Gastrocnemius medialis (tissue), 4 donors: ENCODE results near the gene GNB1L.

Experiments used
- POLR2A ChIP-seq, 2 donors: fragments of 450-650 bp; IDR thresholded peaks; one replicate each; pipeline ENCODE4 v1.6.1; 2017; ENCODE audit warnings: antibody characterized with exemption in 2 of 2, mild to moderate bottlenecking in 2 of 2, moderate library complexity in 2 of 2
- TF ChIP-seq, protein P1 (sequence below), 5 experiments: fragments of 450-650 bp in 3 of 5; fragments of 200-600 bp in 2 of 5; sonication (generic) in 2 of 5; IDR thresholded peaks in 4 of 5; conservative IDR thresholded peaks in 1 of 5; 1 replicate in 4 of 5; 2 replicates in 1 of 5; pipeline ENCODE4 v1.5.1; 2016 to 2019; ENCODE audit warnings: antibody characterized with exemption in 5 of 5, mild to moderate bottlenecking in 3 of 5, moderate library complexity in 3 of 5

DNA sequence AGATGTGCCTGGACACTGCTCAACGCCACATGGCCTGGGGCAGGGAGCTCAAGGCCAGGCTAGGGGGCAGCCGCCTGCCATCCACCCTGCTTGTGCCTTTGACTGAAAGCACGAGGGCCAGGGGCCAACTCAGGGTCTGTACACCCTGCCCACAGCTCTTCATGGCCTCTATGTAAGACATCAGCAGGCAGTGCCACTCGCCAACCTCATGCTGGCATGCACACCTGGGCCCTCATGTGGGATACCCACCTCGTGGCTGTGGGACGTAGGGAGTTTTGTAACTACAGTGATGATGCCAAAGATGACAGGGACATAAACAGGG lies 68.4 kb downstream of the GNB1L start:
- TF ChIP-seq, protein P1, sequence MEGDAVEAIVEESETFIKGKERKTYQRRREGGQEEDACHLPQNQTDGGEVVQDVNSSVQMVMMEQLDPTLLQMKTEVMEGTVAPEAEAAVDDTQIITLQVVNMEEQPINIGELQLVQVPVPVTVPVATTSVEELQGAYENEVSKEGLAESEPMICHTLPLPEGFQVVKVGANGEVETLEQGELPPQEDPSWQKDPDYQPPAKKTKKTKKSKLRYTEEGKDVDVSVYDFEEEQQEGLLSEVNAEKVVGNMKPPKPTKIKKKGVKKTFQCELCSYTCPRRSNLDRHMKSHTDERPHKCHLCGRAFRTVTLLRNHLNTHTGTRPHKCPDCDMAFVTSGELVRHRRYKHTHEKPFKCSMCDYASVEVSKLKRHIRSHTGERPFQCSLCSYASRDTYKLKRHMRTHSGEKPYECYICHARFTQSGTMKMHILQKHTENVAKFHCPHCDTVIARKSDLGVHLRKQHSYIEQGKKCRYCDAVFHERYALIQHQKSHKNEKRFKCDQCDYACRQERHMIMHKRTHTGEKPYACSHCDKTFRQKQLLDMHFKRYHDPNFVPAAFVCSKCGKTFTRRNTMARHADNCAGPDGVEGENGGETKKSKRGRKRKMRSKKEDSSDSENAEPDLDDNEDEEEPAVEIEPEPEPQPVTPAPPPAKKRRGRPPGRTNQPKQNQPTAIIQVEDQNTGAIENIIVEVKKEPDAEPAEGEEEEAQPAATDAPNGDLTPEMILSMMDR (IDR thresholded peaks at IDR 0.05 in 4 of 5, conservative IDR thresholded peaks at IDR 0.05 in 1 of 5), result no peak
- TF ChIP-seq POLR2A (IDR thresholded peaks at IDR 0.05), result no peak
